GM21529 (cell line): ENCODE data around the gene AHCTF1.

Experiments used
- ATAC-seq: cut with Tn5 transposase; IDR thresholded peaks from one replicate; pipeline ENCODE4 v1.9.1; 2021; ENCODE audit not compliant: unreplicated experiment

The AHCTF1 gene

DNA sequence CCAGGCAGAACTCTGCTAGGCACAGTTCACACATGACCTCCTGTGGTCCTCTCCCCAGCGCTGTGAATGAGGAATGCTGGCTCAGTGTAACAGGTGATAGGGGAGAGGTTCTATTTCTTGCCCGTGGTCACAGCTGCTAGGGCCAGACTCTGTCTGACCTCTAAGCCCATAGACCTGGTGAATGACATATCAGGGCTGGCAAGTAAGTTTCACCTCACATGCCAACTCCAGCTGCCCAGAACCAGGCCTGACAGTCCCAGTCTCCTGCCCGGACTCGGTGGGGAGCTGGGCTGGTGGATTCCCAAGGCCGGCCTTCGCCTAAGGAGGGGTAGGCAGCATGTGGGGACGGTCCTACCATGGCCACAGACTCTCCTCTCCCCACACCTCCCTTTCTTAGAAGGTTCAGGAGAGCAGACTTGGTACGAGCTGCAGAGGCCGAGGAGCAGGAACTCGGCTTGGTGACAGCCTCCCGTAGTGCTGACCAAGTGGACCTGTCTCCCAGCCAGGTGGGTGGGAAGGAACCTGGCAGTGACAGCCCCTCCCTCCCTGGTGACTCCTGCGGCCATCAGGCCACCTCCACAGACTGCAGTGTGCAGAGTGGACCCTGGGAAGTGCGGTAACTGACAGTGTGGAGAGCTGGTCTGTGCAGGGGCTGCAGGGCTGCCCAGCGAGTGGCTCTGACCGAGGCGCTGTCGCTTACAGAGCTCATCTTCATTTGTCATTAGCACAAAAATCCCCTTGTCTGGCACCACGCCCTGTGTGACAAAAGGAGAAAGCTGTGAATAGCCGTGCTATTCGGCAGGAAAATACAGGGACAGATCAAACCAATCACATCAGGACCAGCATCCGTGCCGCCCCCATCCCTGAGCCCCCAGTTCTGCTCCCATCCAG is 132.9 kb downstream of the AHCTF1 start:
- no peak for ATAC-seq

DNA sequence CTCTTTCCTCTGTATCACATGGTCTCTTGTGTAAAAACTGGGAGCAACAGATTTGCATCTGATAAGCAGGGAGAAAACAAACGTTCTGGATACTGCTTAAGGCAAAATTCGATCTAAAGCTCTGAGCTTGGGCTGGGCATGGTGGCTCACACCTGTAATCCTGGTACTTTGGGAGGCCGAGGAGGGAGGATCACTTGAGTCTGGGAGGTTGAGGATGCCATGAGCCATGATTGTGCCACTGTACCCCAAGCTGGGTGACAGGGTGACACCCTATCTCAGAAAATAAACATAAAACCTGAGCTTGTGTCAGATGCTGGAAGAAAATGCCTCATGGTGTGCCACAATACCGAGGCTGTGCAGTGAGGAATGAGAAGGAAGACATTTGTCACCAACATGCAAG is 133.6 kb downstream of the AHCTF1 start:
- no peak for ATAC-seq

DNA sequence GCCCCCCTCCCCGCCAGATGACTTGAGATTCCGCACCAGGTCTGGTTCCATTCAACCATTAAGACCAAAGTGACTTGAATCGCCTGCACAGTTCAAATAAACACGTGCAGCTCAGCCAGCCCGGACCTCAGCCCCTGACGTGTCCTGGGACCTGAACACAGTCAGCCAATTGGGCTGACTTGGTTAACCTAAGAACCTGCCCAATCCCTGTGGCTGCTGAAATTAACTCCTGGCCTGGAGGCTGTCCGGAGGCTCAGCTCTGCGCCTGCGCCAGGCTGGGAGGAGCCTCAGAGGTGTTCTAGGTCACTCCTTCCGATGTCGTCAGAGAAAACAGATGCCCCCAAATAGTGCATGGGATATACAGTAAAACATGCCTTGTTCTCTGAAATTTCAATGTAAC is 134.2 kb downstream of the AHCTF1 start:
- no peak for ATAC-seq

DNA sequence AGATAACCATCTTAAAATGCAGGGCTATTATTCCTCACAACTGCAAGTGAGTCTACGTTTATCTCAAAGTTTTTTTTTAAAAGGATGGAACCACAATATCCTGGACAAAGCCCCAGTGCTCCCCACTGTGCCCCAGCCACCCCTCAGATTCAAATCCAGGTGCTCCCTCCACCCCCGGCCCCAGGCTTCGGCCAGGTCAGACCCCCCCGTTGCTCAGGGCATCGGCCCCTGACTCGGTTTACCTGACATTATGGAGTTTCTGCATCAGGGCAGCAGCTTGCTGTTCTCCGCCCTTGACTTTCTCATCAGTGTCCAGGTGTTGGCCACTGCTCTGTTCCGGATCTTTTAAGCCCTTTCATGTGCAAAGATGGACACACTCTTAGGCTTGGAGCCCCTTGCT is 134.6 kb downstream of the AHCTF1 start:
- no peak for ATAC-seq

DNA sequence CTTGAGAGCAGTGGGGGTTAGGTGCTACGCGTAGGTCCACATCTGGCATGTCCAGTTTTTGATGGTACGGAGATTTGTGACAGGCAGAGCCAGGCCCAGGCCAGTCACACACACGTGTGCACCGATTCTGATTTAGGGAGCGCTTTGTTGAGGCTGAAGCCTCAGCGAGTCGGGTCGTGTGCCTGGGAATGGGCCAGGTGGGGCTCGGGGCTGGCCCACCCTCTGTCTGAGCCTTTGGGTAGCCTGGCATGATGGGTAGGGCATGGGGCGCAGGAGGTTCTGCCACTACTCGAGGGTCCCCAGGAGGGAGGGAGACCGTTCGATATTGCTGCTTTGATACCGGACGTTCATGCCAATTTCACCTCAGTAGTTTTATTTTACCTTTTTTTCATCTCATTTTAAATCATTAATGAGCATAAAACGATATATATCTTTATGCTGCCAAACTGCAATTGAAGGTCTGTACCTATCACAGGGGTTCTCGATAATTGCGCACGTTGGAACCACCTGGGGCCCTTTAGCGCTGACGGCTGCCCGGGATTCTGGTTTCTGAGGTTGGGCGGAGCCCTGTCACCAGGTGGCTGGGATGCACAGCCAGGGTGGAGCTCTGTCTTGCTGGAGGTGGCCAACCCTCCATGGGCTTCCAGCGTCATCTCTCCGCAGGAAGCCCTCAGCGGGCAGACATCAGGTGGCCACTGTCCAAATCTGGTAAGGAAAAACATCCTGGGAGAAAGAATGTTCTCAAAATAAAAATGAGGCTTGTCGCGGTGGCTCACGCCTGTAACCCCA is 135.6 kb downstream of the AHCTF1 start:
- no peak for ATAC-seq

DNA sequence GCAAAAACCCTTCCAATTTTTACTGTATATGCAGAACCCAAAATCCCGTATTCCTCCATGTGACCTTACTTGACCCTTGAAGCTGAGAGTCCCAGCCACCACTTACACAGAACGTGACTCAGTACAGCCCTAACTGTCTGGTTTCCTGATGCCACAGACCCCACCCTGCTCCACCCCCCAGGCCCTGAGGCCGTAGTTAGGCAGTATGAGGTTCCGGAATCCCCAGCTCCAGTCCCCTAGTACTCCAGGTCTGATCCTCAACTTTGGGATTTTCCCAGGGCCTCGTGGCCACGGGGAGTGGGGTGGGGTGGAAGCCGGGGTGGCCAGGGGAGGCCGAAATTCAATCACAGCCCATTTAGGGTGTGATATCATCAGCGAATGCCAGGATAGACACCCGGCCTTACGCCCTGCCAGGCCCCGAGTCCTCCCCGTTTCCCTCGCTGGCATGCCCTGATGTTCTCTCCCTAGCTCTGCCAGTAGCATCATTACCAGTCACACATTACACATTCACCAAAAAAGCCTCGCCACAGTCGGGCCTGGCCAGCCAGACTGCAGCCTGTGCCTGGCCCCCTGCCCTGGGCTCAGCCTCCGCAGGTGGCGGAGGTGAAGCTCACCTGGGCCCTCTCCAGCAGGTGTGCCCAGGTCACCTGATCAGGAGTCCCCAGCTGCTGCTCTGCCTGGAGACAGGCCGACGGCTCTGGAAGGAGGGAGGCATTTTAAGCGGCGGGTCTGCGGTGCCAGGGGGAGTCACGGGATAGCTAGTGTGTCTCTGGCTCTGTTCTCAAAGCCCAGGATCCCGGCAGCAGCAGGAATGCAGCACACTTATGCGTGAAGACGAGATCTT is 136.7 kb downstream of the AHCTF1 start:
- no peak for ATAC-seq

DNA sequence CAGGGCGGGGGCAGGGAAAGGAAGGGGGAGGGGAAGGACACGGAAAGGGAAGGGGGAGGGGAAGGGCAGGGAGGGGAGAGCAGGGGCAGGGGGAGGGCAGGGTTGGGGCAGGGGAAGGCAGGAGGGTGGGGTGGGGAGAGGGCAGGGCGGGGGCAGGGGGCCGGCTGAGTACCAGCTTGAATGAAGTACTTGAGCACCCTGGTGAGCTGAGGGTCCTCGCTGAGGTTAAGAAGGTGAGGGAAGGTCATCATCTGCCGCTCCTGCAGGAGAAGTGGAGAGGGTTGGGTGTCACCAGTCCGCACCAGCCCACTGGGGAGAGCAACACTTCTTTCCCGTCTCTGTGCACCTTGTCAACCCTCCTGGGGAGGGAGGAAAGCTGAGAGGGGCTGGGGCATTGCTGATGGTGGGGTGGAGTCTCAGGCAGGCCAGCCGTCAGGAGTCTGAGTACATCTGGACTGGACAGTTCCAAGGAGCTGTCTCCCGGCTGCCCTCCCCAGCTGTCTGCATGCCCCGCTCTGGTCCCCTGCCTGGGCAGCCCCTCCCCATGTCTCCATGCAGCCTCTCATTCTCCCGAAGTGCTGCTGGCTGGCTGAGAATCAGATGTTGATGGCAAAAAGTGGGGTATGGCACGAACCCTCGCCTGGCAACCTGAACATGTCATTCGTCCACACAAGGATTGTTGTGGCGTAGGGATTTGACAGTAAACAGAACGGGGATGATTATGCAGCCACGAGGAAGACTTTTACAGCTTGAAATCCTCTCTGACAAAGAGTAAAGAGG is 137.5 kb downstream of the AHCTF1 start:
- ATAC-seq = no peak

DNA sequence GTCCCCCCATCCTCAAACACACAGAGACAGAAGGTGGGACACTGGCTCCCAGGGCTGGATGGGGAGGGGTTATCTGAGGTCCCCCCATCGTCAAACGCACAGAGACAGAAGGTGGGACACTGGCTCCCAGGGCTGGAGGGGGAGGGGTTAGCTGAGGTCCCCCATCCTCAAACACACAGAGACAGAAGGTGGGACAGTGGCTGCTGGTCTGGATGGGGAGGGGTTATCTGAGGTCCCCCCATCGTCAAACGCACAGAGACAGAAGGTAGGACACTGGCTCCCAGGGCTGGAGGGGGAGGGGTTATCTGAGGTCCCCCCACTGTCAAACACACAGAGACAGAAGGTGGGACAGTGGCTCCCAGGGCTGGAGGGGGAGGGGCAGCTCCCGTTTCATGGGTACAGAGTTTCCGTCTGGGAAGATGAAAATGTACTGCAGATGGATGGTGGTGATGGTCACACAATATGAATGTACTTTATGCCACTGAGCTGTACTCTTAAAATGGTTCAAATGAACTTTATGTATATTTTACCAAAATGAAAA is 138.3 kb downstream of the AHCTF1 start:
- no peak for ATAC-seq

DNA sequence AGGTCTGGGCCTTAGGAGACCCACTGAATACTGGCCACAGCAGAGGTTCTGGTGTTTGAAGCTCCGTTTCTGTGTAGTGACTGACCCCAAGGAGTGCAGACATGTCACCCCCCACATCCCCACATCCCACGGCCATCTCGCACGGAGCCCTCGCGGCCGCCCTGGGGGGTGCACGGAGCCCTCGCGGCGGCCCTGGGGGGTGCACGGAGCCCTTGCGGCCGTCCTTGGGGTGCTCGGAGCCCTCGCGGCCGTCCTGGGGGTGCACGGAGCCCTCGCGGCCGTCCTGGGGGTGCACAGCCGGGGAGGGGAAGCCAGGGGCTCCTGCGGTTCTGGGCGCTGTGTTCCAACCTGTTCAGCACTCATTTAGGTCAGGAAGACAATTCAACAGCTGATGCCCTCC is 139.1 kb downstream of the AHCTF1 start:
- no peak for ATAC-seq

DNA sequence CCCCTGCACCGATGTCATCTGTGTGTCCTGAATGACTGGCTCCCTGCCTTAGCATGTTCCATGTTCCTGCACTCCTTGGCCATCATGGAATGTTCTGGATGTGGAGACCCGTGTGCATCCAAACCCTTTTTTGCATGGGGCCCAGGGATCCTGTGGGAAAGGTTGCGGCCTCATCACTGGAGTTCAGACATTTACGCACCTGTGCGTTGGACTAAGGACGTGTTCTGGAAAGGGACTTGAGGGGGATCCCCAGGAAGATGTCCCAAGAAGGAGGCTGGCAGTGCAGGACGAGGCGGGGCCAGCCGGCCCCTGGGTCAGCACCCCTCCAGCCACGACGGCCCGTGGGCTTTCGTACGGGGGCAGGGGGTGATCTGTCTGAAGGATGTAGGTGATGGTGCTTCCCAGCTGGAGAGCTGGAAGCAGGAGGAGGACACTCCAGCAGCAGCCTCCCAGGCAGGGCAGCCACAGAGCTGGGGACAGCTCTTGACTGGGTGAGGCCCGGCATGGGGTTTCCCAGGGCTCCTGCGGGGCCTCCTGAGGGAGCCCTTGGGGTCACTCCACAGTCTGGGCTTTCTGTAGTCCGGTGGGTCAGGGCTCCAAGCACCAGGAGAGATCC is 140.3 kb downstream of the AHCTF1 start:
- ATAC-seq = no peak

DNA sequence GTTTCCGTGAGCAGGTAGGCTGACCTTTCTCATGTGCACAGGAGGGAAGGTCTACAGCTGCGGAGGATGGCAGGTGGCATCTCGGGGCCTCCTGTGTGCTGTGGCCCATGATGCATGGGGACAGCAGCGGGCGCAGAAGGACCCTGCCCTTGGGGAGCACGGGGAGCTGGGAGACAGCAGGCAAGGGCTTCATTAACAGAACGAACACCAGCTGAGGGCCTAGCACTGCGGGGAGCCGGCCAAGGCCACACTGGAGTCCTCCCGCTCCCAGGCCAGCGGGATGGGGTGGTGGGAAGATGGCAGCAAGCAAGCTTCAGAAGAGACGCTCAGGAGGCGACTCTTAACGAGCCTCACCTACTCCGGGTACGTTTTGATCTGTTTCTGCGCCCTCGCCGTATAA is 140.9 kb downstream of the AHCTF1 start:
- no peak for ATAC-seq

DNA sequence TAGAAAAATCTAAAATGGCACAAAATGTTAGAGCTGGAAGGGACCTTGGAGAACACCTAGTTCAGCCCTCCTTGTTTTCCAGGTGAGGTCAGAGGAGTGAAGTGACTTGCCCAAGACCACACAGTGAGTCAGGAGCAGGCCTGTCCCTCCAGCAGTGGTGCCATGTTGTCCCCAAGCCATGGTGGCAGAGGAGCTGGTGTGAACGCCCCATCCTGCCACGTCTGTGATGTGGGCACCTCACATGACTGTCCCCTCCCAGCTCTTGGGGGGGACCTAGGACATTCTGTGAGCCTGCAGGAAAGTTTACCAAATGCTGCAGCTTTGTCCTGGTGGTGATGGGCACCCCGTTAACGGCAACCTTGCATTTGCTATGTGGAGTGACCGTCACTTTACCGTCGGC is 141.4 kb downstream of the AHCTF1 start:
- no peak for ATAC-seq

DNA sequence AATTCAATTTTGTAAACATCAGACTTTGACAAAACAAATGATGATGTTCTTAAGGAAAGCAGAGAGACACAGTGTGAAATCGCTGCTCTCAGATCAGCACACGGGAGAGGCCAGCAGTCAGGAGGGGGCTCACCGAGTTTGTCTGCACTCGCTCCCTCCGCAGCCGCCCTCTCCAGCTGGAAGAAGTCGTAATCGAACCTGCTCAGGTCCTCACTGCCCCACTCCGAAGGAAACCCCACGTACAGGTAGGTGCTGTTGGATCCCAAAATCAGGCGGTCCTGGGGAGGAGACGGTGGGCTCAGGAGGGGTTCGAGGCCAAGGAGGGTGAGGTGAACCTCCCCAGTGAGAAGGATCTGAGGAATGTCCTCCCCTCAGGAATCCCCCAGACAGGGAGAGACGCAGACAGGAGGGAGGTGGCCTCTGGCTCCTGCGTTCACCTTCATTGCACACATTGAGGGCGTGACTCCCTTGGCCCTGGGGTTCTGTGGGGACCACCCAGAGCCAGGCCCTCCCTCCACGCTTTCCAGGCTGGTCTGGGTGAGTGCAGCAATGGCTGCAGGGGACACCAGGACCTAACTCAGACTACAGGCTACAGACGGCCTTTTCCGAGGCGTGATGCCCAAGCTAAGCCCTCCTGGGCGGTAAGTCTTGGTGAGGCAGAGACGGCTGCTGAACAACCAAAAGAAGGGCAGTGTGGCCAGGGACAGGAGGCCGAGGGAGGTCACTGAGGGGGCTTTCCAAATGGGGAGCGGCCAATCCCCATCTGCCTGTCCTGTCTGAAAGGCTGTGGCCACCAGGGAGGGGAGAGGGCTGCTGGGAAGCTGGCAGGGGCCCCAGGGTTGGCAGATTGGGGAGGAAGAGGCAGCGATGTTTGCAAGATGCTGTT is 142.1 kb downstream of the AHCTF1 start:
- no peak for ATAC-seq
